ENCODE results near the gene HDAC5.

Gene HDAC5

DNA sequence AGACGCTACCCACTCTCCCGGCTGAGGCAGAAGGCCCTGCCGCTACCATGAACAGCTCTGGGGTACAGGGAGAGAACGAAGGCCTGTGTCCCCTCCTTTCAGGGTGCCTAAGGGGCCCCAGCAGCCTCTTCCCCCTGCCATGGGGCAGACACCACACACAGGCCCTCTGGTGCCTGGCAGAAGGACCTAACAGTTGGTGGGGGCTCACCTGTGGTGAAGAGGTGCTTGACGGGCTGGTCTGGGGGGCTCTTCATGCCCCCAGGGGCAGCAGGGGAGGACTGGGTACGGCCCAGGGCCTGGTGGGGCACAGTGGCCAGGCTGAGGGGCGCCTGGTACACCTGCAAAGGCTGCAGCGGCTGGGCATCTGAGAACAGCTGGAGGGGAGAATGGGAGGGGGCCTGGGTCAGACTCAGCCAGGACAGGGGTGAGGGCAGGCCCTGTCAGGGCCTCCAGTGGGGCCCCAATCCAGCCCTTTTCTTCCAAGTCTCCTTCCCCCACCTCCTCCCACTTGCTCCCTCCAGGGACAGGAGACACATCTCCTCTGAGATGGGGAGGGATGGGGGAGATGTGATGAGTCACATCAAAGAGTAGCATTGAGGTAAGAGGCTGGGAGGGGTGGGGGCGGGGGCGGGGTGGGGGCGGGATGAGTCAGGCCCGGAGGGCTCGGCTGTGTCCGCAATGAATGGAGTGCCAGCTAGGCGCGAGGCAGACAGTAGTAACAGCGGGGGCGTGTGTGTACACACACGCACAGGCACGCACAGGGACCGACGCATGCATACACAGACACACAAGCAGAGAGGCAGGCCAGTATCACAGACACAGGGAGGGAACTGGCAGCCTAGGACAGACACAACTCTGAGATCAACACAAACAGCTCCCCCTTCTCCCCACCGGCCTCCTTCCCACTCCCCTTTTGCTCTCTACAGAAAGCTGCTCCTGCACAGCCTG lies 36.8 kb downstream of the HDAC5 start:
- DNase-seq (ENCODE audit: low read depth), result peak; percentile 26

DNA sequence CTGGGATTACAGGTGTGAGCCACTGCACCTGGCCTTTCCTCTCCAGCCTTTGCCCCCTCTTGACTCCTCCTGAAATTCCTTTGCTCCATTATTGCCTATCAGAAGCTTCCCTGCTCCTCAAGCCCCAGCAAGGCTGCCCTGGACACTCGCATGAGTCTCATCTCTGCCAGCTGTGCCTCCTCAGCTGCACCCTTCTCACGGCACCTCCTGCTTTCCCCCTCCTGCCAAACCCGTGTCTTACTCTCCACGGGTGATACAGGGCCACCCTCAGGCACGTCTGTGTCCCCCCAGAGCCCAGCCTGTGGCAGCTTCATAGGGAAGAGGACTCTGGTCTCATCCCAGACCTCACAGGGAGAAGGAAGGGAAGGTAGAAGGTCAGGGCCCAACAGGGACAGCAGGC lies 37.5 kb downstream of the HDAC5 start:
- DNase-seq (ENCODE audit: low read depth), result no peak

DNA sequence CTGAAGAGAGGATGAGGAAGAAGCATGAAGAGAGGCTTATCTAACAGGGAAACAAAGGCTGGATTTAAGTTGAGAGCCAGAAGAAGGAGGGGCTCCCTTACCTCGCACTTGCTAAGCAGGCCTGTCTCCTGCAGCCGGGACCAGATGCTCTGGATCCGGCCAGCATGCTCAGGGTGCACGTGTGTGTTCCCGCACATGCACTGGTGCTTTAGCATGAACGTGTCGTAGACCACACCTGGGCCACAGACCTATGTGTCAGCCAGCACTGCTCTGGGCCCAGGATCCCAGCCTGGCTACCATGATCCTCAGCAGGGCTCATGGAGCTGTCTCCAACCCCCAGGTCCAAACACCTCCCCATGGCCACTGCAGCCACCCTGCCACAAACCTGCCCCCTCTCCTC lies 38.5 kb downstream of the HDAC5 start:
- DNase-seq (ENCODE audit: low read depth), result no peak

DNA sequence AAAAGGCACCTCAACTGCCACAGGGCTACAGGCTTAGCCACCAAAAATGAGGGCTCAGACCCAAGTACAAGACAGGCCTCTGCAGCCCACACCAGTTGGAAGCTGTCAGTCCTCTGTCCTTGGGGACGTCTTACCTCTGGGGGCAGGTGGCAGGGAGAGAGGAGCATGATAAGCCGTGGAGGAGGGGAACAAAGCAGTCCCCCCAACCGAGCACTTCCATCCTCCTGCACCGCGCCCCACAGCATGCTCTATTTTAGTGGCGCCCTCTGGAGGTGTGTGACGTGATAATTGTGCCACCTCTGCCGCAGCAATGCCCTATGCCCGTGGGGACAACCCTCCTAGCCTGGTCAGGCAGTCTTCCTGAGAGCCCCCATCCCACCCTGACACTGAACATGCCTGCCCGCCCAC lies 39.3 kb downstream of the HDAC5 start:
- peak; percentile 35 for DNase-seq (ENCODE audit: low read depth)

DNA sequence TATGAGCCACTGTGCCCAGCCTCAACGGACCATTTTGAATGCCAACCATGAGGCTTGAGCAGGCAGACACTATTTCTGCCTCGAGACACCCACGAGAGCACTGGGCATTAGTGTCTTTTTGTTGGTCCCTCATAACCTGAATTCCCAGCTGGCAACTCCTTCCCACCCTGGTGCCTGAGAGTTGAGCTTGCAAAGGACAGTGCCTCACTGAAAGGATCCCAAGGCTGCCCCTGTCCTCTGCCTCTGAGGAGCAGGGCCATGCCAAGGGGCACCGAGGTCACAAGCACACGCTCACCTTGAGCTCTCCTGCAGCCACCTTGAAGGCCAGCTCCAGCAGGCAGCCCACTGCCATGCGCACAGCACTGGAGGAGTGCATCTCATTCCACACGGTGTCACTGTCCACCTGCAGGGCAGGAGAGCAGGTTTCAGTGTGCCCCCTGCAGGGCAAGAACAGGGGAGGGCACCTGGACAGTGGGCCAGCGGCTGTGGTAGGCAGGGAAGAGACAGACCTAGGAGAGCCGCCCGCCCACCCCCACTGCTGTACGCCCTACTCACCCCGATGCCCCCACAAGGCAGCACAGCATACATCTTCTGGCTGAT lies 40.1 kb downstream of the HDAC5 start:
- no peak for DNase-seq (ENCODE audit: low read depth)

DNA sequence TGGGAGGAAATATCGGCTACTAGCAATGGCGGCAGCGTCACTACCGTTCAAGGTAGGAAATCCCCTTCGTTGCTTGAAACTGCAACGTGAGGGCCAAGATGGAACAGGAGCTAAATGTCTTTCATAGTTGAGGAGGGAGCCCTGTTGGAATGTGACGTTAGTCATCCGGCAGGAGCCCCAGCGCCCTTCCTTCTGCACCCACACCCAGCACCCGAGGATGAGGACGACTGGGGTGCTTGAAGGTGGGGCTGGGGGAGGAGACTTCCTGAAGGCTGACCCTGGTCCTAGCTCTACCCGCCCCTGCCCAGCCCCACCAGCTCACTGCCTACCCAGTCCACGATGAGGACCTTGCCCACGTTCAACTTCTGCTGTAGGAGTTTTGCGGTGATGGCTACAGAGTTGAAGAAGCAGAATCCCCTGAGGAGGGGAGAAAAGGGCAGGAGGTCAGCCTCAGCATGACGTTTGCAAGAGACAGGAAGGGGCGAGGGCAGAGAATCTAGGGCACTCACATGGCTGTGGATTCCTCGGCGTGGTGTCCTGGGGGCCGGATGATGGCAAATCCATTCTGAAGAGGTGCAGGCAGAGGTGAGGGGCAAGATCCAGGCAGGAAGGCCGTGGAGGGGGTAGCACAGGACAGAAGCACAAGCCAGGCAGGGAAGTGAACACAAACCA lies 41.0 kb downstream of the HDAC5 start:
- DNase-seq (ENCODE audit: low read depth), result no peak

DNA sequence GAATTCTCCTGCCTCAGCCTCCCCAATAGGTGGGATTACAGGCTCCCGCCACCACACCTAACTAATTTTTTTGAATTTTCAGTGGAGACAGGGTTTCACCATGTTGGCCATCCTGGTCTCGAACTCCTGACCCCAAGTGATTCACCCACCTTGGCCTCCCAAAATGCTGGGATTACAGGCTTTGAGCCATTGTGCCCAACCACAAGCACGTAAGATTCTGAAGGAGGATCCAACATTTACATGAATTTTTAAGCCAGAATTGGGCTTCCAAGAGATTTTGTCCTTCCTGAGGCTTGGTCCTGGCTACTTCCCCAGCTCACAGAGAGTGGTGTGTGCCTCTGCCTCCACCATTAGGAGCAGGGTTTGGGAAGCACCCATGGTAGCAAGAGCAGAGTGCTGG lies 41.8 kb downstream of the HDAC5 start:
- no peak for DNase-seq (ENCODE audit: low read depth)

DNA sequence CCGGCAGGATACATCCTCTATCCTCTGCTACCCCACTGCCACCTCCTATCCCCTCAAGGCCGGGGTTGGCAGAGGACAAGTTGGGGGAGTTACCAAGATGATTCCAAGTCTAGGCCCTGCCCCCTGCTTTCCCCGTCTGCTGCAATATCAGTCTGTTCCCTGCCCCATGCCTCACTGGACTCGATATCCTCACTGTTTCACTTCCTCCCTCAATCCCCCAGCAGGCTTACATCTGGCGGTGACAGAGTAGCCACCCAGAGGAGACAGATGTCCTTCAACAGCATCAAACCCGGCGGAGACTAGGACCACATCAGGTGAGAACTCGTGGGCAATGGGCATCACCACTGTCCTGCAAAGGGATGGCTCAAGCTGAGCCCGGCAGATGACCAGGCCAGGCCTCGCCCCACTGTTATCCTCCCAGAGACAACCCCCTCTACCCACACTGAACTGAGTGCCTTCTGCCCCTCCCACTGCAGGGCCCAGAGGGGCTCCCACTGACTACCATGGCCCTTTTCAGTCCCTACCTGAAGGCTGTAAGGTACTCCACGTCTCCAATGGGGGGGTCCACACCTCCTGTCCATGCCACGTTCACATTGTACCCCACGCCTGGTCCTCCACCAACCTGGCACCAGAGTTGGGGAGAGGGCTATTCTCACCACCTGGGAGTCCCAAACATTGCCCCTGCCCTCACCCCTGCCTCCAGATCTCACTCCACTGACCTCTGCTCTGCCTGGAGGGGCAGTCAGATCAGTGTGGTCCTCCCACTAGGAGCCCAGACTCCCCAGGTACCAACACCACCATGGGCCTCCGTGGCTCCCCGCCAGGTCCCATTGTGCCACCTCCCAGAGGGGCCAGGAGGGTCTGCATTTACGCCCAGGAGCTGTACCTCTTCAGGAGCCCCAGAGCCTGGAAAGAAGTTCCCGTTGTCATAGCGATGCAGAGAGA lies 43.3 kb downstream of the HDAC5 start:
- no peak for DNase-seq (ENCODE audit: low read depth)

DNA sequence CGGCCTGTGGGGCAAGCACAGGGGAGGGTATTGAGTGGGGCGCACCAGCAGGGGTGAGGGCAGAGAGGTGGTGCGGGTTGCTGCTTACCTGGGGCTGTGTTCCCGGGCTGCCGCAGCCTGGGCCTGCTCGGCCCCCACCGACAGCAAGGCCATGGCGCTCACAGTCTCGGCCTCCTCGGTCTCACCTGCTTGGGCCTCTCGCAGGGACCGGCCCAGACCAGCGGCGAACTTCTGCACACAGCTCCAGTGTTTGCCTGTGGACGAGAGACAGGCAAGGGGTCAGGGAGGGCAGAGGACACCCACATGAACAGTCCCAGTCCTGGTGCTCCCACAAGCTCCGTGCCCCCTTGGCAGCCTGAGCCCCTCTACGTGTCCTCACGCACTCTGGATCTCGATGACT lies 45.0 kb downstream of the HDAC5 start:
- no peak for DNase-seq (ENCODE audit: low read depth)

DNA sequence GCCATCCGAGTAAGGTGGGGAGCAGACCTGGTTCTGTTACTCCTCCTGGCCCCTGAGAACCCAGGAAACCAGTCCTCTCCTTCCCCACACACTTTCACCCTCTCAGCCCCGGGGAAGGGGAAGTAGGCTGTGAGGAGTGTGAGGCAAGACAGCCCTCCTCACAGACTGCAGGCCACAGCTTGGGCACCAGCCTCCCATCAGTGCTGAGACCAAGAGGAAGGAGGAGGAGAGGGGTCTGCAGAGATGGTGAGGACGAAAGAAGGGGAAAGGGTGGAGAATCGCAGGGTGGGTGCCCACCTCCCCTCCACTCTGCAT lies 45.9 kb downstream of the HDAC5 start:
- no peak for DNase-seq (ENCODE audit: low read depth)

DNA sequence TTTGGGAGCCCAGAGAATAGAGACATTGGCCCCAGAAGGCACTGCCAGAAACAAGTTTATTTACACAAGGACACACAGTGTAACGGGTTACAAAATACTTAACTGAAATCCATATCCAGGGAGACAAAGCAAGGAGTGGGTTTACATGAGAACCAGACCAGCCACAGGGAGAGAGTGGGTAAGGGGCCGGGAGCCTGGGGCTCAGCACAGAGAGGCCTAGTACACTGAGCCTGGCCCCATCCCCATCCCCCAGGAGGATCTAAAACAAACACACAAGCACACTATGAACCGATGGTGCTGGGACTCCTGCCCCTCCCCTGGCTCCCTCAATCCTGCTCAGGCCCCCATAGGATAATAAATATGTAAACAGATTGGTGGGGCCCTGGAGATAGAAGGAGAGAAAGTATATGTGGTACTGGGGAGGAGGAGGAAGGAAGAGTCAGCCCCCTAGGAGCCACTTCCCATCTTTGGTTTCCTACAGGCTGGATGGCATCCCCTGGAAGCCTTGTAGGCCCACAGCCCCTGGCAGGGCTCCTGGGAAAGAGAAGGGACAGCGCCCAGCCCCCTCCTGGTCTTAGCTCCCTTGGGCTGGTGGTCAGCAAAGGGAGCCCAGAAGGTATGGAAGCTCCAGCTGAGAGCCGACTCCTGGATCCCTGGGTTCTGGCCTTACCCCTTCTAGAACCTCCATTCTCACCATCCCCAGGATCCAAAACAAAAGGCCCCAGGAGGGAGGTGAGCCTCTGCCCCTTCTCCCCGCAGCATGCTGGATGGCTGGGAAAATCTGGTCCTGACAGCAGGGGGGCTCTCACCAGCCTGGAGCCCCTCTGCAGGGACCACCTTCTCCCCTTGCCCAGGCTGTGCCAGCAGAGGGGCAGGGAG lies 46.5 kb downstream of the HDAC5 start:
- DNase-seq (ENCODE audit: low read depth), result no peak

DNA sequence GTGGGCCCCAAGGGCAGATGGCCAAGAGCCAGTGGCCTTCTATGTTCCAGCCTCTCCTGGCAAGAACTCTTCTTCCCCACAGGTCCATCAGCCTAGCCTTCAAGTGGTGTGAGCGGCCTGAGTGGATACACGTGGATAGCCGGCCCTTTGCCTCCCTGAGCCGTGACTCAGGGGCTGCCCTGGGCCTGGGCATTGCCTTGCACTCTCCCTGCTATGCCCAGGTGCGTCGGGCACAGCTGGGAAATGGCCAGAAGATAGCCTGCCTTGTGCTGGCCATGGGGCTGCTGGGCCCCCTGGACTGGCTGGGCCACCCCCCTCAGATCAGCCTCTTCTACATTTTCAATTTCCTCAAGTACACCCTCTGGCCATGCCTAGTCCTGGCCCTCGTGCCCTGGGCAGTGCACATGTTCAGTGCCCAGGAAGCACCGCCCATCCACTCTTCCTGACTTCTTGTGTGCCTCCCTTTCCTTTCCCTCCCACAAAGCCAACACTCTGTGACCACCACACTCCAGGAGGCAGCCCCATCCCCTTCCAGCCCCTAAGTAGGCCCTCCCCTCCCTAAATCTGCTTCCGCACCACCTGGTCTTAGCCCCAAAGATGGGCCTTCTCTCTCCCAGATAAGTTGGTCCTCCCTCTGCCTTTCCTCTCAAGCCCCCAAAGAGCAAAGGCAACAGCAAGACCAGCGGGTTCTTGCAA lies 47.7 kb downstream of the HDAC5 start:
- DNase-seq (ENCODE audit: low read depth), result no peak

DNA sequence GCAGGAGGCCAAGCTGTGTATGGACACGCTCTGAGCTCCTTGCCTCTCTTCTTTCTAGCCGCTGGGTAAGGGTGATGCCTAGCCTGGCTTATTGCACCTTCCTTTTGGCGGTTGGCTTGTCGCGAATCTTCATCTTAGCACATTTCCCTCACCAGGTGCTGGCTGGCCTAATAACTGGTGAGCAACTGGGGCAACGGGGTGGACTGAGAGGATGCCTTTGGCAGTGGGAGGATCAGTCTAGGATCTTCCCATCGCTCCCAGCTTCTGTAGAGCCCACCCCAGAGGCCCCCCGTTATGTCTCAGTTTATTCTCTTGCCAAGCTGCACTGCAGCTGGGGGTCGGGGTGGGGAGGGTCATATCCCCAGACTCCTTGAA lies 48.5 kb downstream of the HDAC5 start:
- no peak for DNase-seq (ENCODE audit: low read depth)

DNA sequence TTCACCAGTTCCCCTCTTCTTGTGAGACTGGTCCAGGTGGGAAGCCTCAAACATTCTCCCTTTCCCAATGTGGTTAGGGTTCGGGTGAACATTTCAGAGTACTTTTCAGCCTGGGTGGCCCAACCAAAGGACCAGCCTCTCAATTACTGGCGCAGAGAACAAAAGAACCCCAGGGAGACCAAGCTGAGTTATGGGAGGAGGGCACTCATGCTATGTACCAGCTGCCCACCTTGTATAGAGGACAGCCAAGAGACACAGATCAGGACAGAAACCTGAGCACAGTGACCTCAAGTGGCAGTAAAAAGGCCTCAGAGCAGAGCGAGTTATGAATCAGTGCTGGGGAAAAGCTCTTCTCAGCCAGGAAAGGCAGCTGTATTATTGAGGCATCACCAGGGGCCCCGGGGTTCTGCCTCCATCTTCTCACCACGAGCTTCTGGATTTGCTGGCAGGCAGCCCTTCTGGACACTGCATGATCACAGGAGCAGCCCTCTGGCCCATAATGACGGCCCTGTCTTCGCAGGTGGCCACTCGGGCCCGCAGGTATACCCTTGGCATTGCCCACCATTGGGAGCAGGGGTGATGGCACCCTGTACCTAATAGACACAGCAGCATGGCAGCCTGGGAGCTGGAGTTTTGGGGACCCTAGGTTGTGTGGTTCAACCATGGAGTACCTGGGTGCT lies 49.1 kb downstream of the HDAC5 start:
- DNase-seq (ENCODE audit: low read depth), result no peak

DNA sequence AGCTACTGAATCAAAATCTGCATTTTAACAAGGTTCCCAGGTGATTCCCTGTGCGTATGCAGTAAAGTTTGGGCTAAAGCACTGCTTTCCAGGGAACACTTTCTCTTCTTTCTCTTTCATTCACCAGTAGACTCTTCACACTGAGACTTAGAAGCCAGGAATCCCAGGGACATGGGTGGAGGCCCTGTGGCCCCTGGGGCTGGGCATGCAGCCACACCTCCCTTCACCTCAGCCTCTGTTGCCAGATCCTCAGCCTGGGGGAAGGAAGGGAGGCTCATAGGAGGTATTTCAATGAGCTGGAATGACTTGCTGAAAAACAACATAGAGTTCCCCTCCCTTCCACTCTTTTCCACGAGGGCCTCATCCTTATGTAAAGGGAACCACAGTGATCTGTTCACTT lies 51.7 kb downstream of the HDAC5 start:
- no peak for DNase-seq (ENCODE audit: low read depth)

DNA sequence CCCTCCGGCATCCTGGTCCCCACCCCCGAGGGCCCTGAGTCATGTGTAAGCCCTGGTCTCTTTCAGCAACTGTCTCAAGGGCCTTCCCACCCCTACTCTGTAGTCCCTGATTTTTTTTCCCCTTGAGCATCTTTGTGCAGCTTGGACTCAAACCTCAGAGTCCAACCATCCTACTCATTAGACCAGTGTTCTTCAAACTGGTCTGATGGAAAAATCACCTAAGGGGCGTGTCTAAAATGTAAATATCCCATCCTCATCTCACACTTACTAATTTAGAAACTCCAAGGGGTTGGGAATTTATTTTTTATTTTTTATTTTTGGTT lies 52.3 kb downstream of the HDAC5 start:
- peak; percentile 47 for DNase-seq (ENCODE audit: low read depth)

DNA sequence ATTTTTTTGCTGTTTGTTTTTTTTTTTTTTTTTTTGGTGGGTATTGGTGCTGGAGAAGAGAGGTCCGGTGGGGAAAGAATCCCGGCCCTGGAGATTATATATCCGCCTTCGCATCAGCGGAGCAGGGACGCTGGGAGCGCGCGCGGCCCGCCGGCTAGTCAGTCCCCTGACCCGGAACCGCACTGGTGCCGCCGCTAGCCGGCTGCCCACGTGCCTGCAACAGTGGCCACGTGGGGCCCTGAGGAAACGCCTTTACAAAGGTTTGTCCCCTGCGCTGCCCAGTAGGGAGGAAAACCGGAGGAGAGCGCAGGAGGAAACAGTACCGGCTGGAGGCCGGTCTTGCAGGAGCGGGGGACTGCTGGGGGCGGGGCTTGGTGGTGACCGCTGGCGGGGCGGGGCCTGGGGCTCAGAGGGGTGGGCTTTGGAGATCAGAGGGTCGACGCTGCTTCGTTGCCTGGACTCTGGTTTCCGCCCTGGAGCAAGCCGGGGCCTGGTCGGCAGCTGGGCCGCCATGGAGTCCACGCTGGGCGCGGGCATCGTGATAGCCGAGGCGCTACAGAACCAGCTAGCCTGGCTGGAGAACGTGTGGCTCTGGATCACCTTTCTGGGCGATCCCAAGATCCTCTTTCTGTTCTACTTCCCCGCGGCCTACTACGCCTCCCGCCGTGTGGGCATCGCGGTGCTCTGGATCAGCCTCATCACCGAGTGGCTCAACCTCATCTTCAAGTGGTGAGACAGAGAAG lies 52.8 kb downstream of the HDAC5 start, which contains the start of gene G6PC3:
Gene G6PC3, plus strand, starts transcription at position 281 of the 743 bp plus-strand sequence. Its CDS starts 231 bp downstream, at position 512.
- peak; percentile 74 for DNase-seq (ENCODE audit: low read depth)

DNA sequence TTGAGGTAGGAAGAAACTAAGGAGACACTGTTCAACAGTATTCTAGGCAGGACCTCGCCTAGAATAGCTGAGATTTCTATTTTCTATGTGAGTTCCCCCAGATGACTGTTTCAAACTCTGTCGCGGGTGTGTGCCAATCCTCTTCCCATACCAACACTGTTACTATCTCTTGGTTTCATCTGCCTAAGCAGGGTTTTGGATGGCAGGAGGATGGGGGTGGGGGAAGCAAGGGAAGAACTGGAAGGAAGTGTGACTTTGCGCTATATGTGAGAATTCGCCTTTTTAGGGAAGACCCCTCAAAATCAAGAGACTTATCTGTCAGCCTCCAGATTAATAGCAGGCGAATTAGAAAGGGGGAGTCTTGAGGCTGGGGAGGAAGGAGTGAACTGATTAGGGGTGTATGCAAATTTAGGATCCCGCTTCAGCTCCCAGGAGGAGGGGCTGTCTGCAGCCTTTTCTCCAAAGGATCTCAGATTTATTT lies 53.4 kb downstream of the HDAC5 start:
- no peak for DNase-seq (ENCODE audit: low read depth)

DNA sequence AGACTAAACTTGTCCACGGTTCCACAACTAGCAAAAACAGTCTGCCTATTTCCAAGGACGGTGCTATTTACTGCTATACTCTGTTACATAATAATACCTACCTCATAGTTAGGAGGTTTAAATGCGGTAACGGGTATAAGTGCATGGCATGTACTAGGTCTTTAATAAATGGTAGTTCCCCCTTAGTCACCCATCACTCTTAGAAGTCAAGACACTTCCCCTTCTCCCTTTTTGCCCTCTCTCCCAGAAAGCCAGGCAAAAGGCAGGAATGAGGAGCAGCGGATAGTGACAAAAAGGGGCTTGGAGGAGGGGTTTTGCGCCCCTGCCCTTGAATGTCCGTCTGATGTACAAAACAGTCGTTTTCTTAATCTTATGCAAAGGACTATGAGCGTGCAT lies 55.9 kb downstream of the HDAC5 start:
- DNase-seq (ENCODE audit: low read depth), result no peak

Data from stimulated activated CD8-positive, alpha-beta memory T cell treated with anti-CD3 and anti-CD28 coated beads, Interleukin-7, amount 100 ng/mL, for 24 hours (primary cell).